Panc1 (cell line): ENCODE results near the gene GABRA1. TPM values are rescaled to one million over a fixed set of nuclear protein-coding genes. Genes with fewer than 3 reads are reported as not detected.

ENCODE experiments used
- ATAC-seq: fragments of 200-7000 bp; cut with Tn5 transposase; 2 replicates; pipeline ENCODE4 v1.9.1; 2020; ENCODE audit warnings: mild to moderate bottlenecking, moderate library complexity
- BruUV-seq: library from RNA; stranded (reverse); fragments of 400-500 nt; replicated peaks from 2 replicates; lab custom pipeline; 2021; lab: Mats Ljungman, UMichigan
- CTCF ChIA-PET: fragments of 300-600 bp; sonication (Branson Sonifier 250); formaldehyde crosslinking; loops from one replicate; lab custom pipeline; 2022; ENCODE audit warnings: antibody characterized with exemption; lab: Charles Lee
- POLR2A ChIA-PET: fragments of 300-600 bp; sonication (Branson Sonifier 250); formaldehyde crosslinking; loops from one replicate; lab custom pipeline; 2022; ENCODE audit warnings: antibody characterized with exemption; lab: Charles Lee
- DNase-seq: peaks from one replicate; pipeline ENCODE4 v3.0.0-alpha.2; 2010; ENCODE audit warnings: low read depth, low spot score
- H3K27ac ChIP-seq: 2 replicates; pipeline ENCODE4 v1.5.1; 2011; ENCODE audit warnings: mild to moderate bottlenecking, low read length, inconsistent platforms
- H3K27me3 ChIP-seq: fragments of 200-500 bp; sonication (Bioruptor generic); 2 replicates; pipeline ENCODE4 v1.6.0; 2014; ENCODE audit warnings: low read length, inconsistent platforms; ENCODE audit not compliant: control insufficient read depth, insufficient read depth
- H3K36me3 ChIP-seq: fragments of 200-500 bp; sonication (Bioruptor generic); 2 replicates; pipeline ENCODE4 v1.5.1; 2014; ENCODE audit warnings: inconsistent platforms, mild to moderate bottlenecking, low read length, moderate library complexity; ENCODE audit not compliant: control insufficient read depth, insufficient read depth
- H3K4me1 ChIP-seq: 2 replicates; pipeline ENCODE4 v1.5.1; 2011; ENCODE audit warnings: inconsistent platforms, mild to moderate bottlenecking, low read length, moderate library complexity; ENCODE audit not compliant: control insufficient read depth, insufficient read depth
- H3K4me3 ChIP-seq, 2 experiments: 2 replicates each; pipeline ENCODE4 v1.5.1; 2011 to 2012; ENCODE audit warnings: low read depth in 2 of 2, low read length in 2 of 2, mild to moderate bottlenecking in 2 of 2, inconsistent platforms in 1 of 2, moderate library complexity in 1 of 2
- H3K9me3 ChIP-seq: fragments of 200-500 bp; sonication (Bioruptor generic); 2 replicates; pipeline ENCODE4 v1.5.1; 2014; ENCODE audit warnings: low read depth, mild to moderate bottlenecking, inconsistent platforms, low read length, moderate library complexity; ENCODE audit not compliant: control insufficient read depth, insufficient read depth
- POLR2AphosphoS5 ChIP-seq: IDR thresholded peaks from 2 replicates; pipeline ENCODE4 v1.6.1; 2012; ENCODE audit warnings: mild to moderate bottlenecking, low read depth, low read length, moderate library complexity
- SIN3A ChIP-seq: IDR thresholded peaks from 2 replicates; pipeline ENCODE4 v1.6.1; 2012; ENCODE audit warnings: low read depth, mild to moderate bottlenecking, low read length, moderate library complexity, borderline replicate concordance; ENCODE audit not compliant: insufficient read depth
- TCF7L2 ChIP-seq: IDR thresholded peaks from 2 replicates; pipeline ENCODE4 v1.6.1; 2011; ENCODE audit warnings: mild to moderate bottlenecking, low read depth, low read length, inconsistent platforms
- in situ Hi-C: cut with HindIII; loops from 2 replicates; pipeline ENCODE4 v1.10.0; 2016; ENCODE audit warnings: low sequenced_read_pairs, low pct_unique_long_range_greater_than_20kb
- intact Hi-C: fragments of 100-400 bp; cut with micrococcal nuclease; formaldehyde crosslinking; loops from one replicate; pipeline ENCODE4 v1.10.0; 2022; ENCODE audit not compliant: unreplicated experiment
- total RNA-seq: library from RNA; stranded (reverse); gene quantifications from one replicate; pipeline ENCODE4 v1.2.1, GENCODE V29; 2021; ENCODE audit not compliant: unreplicated experiment
- TF ChIP-seq, protein P1 (sequence below): fragments of 450-650 bp; IDR thresholded peaks from 2 replicates; pipeline ENCODE4 v1.5.1; 2017; ENCODE audit warnings: mild to moderate bottlenecking
- TF ChIP-seq, protein P2 (sequence below), 2 experiments: IDR thresholded peaks; 2 replicates each; pipeline ENCODE4 v1.6.1; 2011 to 2012; ENCODE audit warnings: low read depth in 2 of 2, control low read depth in 1 of 2, low read length in 1 of 2, mild to moderate bottlenecking in 1 of 2, moderate library complexity in 1 of 2; ENCODE audit not compliant: insufficient read depth in 1 of 2

GABRA1 gene
- total RNA-seq, 1 experiment from 2014 or later = not detected

DNA sequence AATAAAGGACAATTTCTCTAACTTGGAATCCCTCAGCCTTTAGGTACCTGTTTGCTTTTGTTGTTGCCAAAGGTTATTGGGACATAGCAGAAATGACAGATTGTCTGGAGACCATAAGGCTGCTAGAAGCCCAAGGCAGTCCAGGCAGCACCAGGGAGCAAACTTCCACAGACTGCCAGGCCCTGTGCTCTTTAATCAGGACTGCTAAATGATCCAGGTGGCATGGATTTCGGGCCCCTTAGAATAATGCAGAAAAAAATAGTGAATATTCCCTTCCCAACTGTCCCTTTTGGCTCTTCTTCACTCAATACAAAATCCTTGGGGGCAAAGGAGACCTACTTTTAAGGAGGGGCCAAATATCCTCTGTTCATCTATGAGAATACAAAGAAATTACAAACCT is 73.9 kb downstream of the GABRA1 start:
- in situ Hi-C loops (no loop called here), intact Hi-C loops (no loop called here)
- H3K4me1 ChIP-seq = no peaks in the 10 kb centered on the region
- no peaks in the 10 kb centered on the region for H3K27me3 ChIP-seq
- POLR2A ChIA-PET = no interaction called here
- no peaks in the 10 kb centered on the region for H3K9me3 ChIP-seq
- ATAC-seq (no peak), DNase-seq (no peak)
- no peak overlapping the region for H3K4me3 ChIP-seq
- no peaks in the 10 kb centered on the region for H3K36me3 ChIP-seq
- no peak overlapping the region for H3K27ac ChIP-seq
- CTCF ChIA-PET = no interaction called here
- no peak for TF ChIP-seq TCF7L2
- no peak for TF ChIP-seq POLR2AphosphoS5
- no peak for TF ChIP-seq SIN3A
- TF ChIP-seq, protein P1, sequence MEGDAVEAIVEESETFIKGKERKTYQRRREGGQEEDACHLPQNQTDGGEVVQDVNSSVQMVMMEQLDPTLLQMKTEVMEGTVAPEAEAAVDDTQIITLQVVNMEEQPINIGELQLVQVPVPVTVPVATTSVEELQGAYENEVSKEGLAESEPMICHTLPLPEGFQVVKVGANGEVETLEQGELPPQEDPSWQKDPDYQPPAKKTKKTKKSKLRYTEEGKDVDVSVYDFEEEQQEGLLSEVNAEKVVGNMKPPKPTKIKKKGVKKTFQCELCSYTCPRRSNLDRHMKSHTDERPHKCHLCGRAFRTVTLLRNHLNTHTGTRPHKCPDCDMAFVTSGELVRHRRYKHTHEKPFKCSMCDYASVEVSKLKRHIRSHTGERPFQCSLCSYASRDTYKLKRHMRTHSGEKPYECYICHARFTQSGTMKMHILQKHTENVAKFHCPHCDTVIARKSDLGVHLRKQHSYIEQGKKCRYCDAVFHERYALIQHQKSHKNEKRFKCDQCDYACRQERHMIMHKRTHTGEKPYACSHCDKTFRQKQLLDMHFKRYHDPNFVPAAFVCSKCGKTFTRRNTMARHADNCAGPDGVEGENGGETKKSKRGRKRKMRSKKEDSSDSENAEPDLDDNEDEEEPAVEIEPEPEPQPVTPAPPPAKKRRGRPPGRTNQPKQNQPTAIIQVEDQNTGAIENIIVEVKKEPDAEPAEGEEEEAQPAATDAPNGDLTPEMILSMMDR = no peak
- TF ChIP-seq, protein P2, sequence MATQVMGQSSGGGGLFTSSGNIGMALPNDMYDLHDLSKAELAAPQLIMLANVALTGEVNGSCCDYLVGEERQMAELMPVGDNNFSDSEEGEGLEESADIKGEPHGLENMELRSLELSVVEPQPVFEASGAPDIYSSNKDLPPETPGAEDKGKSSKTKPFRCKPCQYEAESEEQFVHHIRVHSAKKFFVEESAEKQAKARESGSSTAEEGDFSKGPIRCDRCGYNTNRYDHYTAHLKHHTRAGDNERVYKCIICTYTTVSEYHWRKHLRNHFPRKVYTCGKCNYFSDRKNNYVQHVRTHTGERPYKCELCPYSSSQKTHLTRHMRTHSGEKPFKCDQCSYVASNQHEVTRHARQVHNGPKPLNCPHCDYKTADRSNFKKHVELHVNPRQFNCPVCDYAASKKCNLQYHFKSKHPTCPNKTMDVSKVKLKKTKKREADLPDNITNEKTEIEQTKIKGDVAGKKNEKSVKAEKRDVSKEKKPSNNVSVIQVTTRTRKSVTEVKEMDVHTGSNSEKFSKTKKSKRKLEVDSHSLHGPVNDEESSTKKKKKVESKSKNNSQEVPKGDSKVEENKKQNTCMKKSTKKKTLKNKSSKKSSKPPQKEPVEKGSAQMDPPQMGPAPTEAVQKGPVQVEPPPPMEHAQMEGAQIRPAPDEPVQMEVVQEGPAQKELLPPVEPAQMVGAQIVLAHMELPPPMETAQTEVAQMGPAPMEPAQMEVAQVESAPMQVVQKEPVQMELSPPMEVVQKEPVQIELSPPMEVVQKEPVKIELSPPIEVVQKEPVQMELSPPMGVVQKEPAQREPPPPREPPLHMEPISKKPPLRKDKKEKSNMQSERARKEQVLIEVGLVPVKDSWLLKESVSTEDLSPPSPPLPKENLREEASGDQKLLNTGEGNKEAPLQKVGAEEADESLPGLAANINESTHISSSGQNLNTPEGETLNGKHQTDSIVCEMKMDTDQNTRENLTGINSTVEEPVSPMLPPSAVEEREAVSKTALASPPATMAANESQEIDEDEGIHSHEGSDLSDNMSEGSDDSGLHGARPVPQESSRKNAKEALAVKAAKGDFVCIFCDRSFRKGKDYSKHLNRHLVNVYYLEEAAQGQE (IDR thresholded peaks at IDR 0.05; ENCODE audit: insufficient read depth in 1 of 2, low read depth in 2 of 2, low read length in 1 of 2) = no peak
- BruUV-seq = no TSS peak

DNA sequence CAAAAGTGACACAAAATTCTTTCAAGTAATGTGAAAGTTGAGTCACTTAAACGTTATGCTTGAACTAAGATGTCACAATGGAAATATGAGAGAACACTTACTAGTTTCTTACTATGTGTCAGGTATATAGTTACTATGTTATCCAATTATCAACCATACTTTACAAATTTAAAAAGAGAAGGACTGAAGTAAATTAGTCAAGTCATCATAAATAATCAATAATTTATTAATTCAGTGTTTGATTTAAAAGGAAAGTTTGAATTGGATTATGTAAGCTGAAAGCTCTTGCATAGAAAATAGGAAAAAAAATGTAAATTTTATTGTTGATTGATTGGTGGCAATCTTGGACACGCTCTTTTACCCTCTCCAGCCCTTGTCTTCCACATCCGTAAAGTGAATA is 76.3 kb downstream of the GABRA1 start:
- in situ Hi-C loops (no loop called here), intact Hi-C loops (no loop called here)
- no peak for ATAC-seq
- no peaks in the 10 kb centered on the region for H3K27me3 ChIP-seq
- no peaks in the 10 kb centered on the region for H3K9me3 ChIP-seq
- TF ChIP-seq, protein P2 (IDR thresholded peaks at IDR 0.05; ENCODE audit: insufficient read depth in 1 of 2, low read depth in 2 of 2, low read length in 1 of 2) = no peak
- no peaks in the 10 kb centered on the region for H3K4me1 ChIP-seq
- H3K36me3 ChIP-seq = no peaks in the 10 kb centered on the region
- H3K4me3 ChIP-seq = no peak overlapping the region
- no peak overlapping the region for H3K27ac ChIP-seq
- no peak for DNase-seq
- BruUV-seq = no TSS peak
- CTCF ChIA-PET = no interaction called here
- POLR2A ChIA-PET = no interaction called here
